Rectal smooth muscle tissue (tissue), 1 donor: ENCODE measurements around the gene KIF18A.
"Not testable (repeated sequence)": the region's sequence is repeated elsewhere in the genome, so short reads cannot be mapped to it uniquely, and the experiment has no call there.

Source experiments
- H3K27ac ChIP-seq: one replicate; pipeline ENCODE4 v1.7.0; 2013; ENCODE audit warnings: low read depth, low read length, inconsistent platforms
- H3K27me3 ChIP-seq: one replicate; pipeline ENCODE4 v1.7.0; 2013; ENCODE audit warnings: low read length; ENCODE audit not compliant: control insufficient read depth, insufficient read depth
- H3K36me3 ChIP-seq: one replicate; pipeline ENCODE4 v1.7.0; 2013; ENCODE audit warnings: low read length; ENCODE audit not compliant: control insufficient read depth, insufficient read depth
- H3K4me1 ChIP-seq: one replicate; pipeline ENCODE4 v1.7.0; 2013; ENCODE audit warnings: low read length; ENCODE audit not compliant: control insufficient read depth, insufficient read depth
- H3K4me3 ChIP-seq: one replicate; pipeline ENCODE4 v1.7.0; 2013; ENCODE audit warnings: low read length
- H3K9ac ChIP-seq: one replicate; pipeline ENCODE4 v1.7.0; 2013; ENCODE audit warnings: low read length

Gene KIF18A

GRCh38 chr11:28107750-28108618 is at the start of gene KIF18A, which contains the start of gene METTL15:
KIF18A (minus strand) TSS chr11:28108156; CDS start chr11:28097947, 10,209 bp downstream.
METTL15 (plus strand) TSS chr11:28108388; CDS start chr11:28113335, 4,947 bp downstream.
- H3K27ac ChIP-seq = peak within 1 kb of the TSS; percentile 76

GRCh38 chr11:28153586-28153985 is 45.6 kb upstream of the KIF18A start:
- Histone ChIP-seq H3K4me3 (no peak overlapping the region), H3K36me3 (peaks cover 8% of the 10 kb centered on the region)

More at GRCh38 chr11:28107750-28108618, at the start of gene KIF18A, which contains the start of gene METTL15:
- Histone ChIP-seq H3K4me3 (peak within 1 kb of the TSS; percentile 85), H3K36me3 (peaks cover 2% of the 10 kb centered on the region), H3K4me1 (peaks cover 22% of the 10 kb centered on the region), H3K27me3 (no peaks in the 10 kb centered on the region), H3K9ac (peak within 1 kb of the TSS; percentile 45)

DNA sequence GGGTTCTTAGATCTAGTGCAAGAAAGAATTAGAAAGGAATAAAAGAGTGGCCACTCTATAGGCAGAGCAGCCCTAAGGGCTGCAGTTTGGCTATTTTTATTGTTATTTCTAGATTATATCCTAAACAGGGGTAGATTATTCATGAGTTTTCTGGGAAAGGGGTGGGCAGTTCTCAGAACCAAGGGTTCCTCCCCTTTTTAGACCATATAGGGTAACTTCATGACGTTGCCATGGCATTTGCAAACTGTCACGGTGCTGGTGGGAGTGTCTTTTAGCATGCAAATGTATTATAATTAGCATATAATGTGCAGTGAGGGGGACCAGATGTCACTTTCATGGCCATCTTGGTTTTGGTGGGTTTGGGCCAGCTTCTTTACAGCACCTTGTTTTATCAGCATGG is 44.8 kb upstream of the KIF18A start:
- Histone ChIP-seq H3K27ac (no peak overlapping the region), H3K4me1 (no peaks in the 10 kb centered on the region), H3K9ac (no peak overlapping the region), H3K36me3 (peaks cover 3% of the 10 kb centered on the region), H3K4me3 (no peak overlapping the region), H3K27me3 (no peaks in the 10 kb centered on the region)

More at GRCh38 chr11:28153586-28153985, 45.6 kb upstream of the KIF18A start:
- H3K27me3 ChIP-seq = no peaks in the 10 kb centered on the region
- H3K4me1 ChIP-seq = no peaks in the 10 kb centered on the region
- no peak overlapping the region for H3K9ac ChIP-seq
- H3K27ac ChIP-seq = no peak overlapping the region

DNA sequence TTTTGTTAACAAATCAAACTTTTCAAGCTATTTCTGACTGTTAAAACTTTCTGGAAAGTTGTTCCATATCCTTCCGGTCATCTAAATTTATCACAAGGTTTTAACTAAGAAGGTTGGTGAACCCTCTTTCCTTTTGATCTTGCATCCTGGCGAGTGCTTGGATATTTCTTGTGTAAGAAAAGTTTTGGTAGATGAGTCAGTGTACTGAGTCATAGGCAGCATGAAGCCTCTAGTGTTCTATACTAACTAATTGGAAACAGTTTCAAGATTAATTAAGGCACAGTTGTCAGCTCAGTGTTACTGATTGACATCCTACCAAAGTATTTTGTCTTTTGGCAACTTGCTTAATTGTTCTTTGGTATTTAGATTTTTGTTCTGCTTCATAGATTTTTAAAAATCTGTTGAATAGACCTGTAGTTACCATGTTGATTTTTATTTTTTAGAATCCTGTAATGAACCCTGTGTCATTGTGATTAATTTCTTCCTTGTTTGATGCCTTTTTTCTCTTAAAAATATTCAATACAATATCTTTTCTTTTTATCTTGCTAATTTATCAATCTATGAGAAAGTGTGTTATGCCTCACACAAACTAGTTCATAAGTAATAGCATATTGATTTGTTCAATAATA is 38.3 kb upstream of the KIF18A start:
- H3K27ac ChIP-seq = no peak overlapping the region
- H3K27me3 ChIP-seq = no peaks in the 10 kb centered on the region

DNA sequence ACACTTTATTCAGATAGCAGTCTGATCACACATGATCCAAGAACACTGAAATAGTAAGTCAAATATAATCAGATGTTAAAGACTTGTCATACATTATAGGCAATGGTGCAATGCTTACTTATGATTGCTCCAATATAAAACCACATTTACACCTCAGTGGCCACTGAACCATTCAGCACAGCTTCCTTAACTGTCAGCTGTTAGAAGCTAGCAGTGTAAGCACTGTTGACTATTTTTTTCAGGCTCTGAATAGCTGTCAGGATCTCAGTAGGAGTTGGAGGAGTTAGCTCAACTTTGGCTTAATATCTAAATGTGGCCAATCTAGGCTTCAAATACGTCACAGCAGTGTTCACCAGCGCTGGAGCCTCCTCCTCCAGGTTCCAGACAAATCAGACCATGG is 36.9 kb upstream of the KIF18A start:
- Histone ChIP-seq H3K4me1 (no peaks in the 10 kb centered on the region), H3K4me3 (no peak overlapping the region), H3K36me3 (no peaks in the 10 kb centered on the region), H3K27ac (no peak overlapping the region), H3K9ac (no peak overlapping the region), H3K27me3 (no peaks in the 10 kb centered on the region)

More for the DNA sequence above, 38.3 kb upstream of the KIF18A start:
- Histone ChIP-seq H3K4me1 (no peaks in the 10 kb centered on the region), H3K36me3 (no peaks in the 10 kb centered on the region), H3K9ac (no peak overlapping the region), H3K4me3 (no peak overlapping the region)

DNA sequence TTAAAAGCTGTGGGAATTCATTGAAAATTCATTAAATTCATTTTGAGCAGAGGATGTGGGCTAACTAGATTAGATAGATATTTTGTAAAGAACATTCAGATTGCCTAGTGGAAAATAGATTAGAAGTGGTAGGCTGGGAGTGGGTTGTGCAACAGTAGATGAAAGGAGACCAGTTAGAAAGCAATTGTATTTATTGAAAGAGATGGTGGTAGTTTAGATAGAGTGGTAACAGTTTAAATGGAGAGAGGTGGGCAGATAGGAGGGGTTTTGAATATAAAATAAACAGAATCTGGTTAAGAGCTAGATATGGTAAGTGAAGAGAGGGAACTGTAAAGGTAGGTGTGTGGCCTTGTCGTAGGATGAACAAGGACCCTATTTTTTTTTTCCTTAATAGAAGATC is 34.8 kb upstream of the KIF18A start:
- Histone ChIP-seq H3K9ac (no peak overlapping the region), H3K36me3 (no peaks in the 10 kb centered on the region), H3K27me3 (no peaks in the 10 kb centered on the region), H3K4me3 (no peak overlapping the region), H3K27ac (no peak overlapping the region), H3K4me1 (no peaks in the 10 kb centered on the region)

DNA sequence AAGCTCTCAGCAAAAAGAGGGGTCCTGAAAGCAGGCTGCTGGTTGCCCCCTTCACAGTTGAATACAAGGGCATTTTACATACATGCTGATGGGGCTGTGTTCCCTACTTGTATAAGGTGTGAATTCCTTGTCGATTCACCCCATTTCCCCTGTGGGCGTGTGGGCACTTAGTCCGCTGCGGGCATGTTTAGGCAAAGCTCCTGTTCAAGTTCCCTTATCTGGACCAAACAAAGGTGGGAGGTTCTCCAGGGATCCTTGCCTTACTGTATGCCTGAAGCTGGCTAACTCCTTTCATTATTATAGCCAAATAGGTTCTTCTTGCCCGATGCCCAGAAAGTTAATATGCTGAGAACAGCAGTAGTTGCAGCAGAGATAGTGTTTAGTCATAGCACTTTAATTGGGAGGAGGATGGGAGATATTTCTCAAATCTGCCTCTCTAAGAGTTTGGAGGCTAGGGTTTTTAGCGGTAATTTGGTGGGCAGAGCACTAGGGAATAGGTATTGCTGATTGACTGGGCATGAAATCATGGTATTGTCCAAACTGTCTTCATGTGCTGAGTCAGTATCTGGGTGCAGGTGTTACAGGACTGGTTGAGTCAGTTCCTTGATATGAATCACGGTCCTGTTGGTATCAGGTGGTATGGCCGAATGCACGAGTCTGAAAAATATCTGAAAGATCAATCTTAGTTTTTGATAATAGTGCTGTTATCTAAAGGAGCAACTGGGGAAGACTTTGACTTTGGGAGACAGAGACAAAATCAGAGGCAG is 32.9 kb upstream of the KIF18A start:
- H3K4me3 ChIP-seq = no peak overlapping the region
- no peak overlapping the region for H3K27ac ChIP-seq
- H3K4me1 ChIP-seq = no peaks in the 10 kb centered on the region
- no peak overlapping the region for H3K9ac ChIP-seq
- no peaks in the 10 kb centered on the region for H3K27me3 ChIP-seq
- H3K36me3 ChIP-seq = no peaks in the 10 kb centered on the region

DNA sequence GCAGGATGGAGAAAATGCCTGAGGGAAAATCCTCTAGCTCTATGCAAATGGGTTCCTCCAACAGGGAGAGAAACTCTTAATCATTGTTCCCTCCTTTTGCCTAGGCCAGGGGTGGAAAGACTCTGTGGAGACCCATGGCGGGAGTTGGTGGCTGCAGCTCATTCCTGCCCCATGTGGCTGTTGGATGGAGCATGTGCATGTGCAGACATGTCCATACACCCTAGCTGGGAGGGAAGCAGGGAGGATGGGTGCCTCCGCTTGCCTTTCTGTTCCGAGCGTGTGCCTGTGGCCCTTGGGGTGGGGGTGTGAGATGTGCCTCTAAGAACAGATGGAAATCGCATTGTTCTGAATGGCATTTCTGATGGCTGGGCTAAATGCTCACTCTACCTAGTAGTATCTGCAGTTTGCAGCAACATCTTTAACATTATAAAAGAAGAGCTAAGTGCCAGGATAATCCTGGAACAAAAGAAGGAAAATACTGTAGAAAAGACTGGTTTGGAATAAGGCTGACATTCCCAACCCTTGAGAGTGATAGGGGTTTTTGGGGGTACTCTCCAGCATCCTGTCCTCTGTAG is 32.0 kb upstream of the KIF18A start:
- no peak overlapping the region for H3K4me3 ChIP-seq
- H3K36me3 ChIP-seq = no peaks in the 10 kb centered on the region

GRCh38 chr11:28137832-28138231 is 29.9 kb upstream of the KIF18A start:
- Histone ChIP-seq H3K27me3 (no peaks in the 10 kb centered on the region), H3K36me3 (no peaks in the 10 kb centered on the region), H3K4me1 (no peaks in the 10 kb centered on the region), H3K27ac (no peak overlapping the region), H3K4me3 (no peak overlapping the region), H3K9ac (no peak overlapping the region)

More for the DNA sequence above, 32.0 kb upstream of the KIF18A start:
- Histone ChIP-seq H3K27me3 (no peaks in the 10 kb centered on the region), H3K27ac (no peak overlapping the region), H3K4me1 (no peaks in the 10 kb centered on the region), H3K9ac (no peak overlapping the region)

DNA sequence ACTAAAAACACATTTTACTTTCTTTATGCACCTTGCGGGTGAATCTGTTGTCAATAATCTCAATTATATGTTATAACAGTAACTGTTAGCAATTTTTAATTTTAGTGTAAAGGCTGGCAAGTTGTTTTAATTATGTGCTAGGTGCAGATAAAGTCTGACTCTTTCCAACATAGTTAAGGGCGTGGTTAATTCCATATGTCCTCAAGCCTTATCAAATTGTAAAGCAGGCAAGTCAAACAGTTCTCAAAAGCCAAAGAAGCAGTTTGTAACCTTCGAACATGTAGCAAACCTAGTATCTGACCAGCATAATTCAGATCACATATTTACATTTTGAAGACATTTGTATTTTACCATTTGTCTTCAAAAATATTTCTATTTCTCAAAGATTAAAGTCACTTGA is 29.4 kb upstream of the KIF18A start:
- H3K4me3 ChIP-seq = no peak overlapping the region
- H3K27me3 ChIP-seq = no peaks in the 10 kb centered on the region
- no peak overlapping the region for H3K27ac ChIP-seq
- H3K9ac ChIP-seq = no peak overlapping the region
- H3K4me1 ChIP-seq = no peaks in the 10 kb centered on the region
- H3K36me3 ChIP-seq = no peaks in the 10 kb centered on the region

DNA sequence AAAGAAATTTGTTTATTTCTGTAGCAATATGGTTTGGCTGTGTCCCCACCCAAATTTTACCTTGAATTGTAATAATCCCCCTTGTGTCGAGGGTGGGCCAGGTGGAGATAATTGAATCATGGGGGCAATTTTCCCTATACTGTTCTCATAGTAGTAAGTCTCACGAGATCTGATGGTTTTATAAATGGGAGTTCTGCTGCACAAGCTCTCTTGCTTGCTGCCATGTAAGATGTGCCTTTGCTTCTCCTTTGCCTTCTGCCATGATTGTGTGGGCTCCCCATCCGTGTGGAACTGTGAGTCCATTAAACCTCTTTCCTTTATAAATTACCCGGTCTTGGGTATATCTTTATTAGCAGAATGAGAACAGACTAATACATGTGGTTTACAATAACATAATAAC is 28.2 kb upstream of the KIF18A start:
- not testable (repeated sequence) for H3K4me3 ChIP-seq, H3K9ac ChIP-seq, H3K36me3 ChIP-seq, H3K27ac ChIP-seq, H3K27me3 ChIP-seq, H3K4me1 ChIP-seq

DNA sequence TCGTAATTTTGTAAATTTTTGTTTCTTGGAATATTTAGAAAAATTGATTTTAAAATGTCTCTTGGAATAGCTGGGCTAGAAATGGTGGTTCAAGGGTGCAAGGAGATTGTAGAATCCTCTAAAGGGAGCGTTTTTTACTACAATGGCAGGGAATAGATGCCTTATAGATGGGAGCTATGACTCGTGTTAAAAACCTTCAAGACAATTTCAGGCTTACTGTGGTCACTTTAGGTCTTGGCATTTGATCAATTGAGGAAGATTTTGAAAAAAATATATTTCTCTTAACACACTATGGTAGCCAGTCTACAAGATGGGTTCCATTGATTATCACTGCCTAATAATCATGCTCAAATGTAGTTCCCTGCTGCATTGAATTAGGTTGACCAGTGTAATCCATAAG is 25.2 kb upstream of the KIF18A start:
- Histone ChIP-seq H3K36me3 (no peaks in the 10 kb centered on the region), H3K4me3 (no peak overlapping the region), H3K4me1 (no peaks in the 10 kb centered on the region), H3K9ac (no peak overlapping the region), H3K27ac (no peak overlapping the region), H3K27me3 (no peaks in the 10 kb centered on the region)
